ENCODE results near the gene ULK1. TPM values are rescaled to one million over a fixed set of nuclear protein-coding genes. Genes with fewer than 3 reads are reported as not detected.

The ULK1 gene
- total RNA-seq, 1 donor from 2014 or later, result 21.3 TPM

DNA sequence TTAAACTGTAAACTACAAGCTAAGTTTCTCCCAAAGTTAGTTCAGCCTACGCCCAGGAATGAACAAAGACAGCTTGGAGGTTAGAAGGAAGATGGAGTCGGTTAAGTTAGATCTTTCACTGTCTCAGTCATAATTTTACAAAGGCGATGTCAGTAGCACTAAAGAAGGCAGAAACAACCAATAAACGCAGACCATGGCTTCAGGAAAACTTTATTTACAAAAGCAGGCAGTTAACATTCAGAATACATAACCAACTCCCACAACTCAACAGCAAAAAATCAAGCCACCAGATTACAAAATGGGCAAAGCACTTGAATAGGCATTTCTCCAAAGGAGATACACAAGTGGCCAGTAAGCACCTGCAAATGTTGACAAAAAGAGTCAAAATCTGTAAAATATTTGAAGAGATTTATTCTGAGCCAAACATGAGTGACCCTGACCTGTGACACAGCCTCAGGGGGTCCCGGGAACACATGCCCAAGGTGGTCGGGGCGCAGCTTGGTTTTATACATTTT lies 8.8 kb upstream of the ULK1 start:
- intact Hi-C loops (cut with micrococcal nuclease), result no loop called here

DNA sequence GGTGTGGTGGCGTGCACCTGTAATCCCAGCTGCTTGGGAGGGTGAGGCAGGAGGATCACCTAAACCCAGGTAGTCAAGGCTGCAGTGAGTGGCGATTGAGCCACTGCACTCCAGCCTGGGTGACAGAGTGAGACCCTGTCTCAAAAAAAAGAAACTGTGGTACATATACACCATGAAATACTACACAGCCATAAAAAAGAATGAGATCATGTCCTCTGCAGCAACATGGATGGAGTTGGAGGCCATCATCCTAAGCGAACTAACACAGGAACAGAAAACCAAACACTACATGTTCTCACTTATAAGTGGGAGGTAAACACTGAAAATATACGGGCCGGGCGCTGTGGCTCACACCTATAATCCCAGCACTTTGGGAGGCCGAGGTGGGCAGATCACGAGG lies 2.7 kb upstream of the ULK1 start:
- intact Hi-C loops (cut with micrococcal nuclease), result loop anchor here (10.0 kb wide), 1 partner anchor 253 kb away; the partner anchor contains the start of genes DDX51 and NOC4L

- intact Hi-C loops (cut with micrococcal nuclease), result loop anchor here (10.0 kb wide), 1 partner anchor 252 kb away; the partner anchor contains the start of genes DDX51 and NOC4L
These were observed 1.5 kb upstream of the ULK1 start for GRCh38 chr12:131892711-131893604.

DNA sequence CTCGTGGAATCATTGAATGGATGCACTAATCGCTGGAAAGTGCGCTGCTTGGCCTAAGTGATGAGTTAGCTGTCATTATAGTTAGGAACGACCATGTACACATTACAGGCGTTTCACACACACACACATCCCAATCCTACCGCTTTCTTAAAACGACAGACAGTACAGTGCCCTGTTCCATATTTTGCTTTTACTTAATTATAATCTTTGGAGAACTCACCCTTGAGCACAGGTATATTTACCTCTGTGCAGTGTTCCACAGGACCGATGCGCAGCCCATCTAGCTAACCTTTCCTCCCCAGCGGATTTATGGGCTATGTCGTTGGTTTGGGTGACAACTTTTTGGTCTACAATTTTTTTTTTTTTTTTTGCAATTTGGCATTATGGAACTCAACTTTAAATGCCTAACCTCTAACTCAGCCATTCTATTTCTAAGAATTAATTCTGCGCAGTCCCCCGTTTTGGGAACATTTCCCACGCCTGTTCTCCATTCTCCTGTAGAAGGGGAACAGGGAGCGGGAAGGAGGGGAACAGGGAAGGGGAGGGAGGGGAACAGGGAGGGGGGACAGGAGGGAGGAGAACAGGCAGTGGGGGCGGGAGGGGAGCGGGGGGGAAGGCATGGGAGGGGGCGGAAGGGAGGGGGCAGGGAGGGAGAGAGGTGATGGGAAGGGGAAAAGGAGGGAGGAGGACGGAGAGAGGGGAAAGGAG lies 663 bp upstream of the ULK1 start:
- intact Hi-C loops (cut with micrococcal nuclease), result loop anchor here (1.0 to 10.0 kb wide), 3 partner anchors 36 to 251 kb away; partner anchors contain the start of genes DDX51, EP400, NOC4L and PUS1

GRCh38 chr12:131894981-131895639 lies 688 bp downstream of the ULK1 start:
- intact Hi-C loops (cut with micrococcal nuclease), result loop anchor here (1.0 to 10.0 kb wide), 3 partner anchors 34 to 250 kb away; partner anchors contain the start of genes DDX51, EP400, NOC4L and PUS1

DNA sequence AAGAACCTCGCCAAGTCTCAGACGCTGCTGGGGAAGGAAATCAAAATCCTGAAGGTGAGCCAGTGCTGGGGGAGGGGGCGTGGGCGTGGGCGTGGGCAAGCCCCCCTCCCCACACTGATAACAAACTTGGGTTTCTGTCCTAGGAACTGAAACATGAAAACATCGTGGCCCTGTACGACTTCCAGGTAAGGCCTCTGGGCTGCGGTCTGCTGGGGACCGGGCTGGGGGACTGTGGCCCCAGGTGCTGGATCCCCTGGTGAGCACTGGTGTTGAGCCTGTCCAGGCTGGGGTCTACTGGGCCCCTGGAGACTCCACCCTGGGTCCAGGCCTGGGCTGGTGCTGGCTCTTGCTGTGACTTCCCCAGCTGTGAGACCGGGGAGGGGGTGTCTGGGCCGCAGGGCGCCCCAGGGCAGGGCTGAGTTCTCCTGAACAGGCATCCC lies 1.2 kb downstream of the ULK1 start:
- intact Hi-C loops (cut with micrococcal nuclease), result loop anchor here (1.0 to 10.0 kb wide), 2 partner anchors 249 to 294 kb away; partner anchors contain the start of genes DDX51 and NOC4L

DNA sequence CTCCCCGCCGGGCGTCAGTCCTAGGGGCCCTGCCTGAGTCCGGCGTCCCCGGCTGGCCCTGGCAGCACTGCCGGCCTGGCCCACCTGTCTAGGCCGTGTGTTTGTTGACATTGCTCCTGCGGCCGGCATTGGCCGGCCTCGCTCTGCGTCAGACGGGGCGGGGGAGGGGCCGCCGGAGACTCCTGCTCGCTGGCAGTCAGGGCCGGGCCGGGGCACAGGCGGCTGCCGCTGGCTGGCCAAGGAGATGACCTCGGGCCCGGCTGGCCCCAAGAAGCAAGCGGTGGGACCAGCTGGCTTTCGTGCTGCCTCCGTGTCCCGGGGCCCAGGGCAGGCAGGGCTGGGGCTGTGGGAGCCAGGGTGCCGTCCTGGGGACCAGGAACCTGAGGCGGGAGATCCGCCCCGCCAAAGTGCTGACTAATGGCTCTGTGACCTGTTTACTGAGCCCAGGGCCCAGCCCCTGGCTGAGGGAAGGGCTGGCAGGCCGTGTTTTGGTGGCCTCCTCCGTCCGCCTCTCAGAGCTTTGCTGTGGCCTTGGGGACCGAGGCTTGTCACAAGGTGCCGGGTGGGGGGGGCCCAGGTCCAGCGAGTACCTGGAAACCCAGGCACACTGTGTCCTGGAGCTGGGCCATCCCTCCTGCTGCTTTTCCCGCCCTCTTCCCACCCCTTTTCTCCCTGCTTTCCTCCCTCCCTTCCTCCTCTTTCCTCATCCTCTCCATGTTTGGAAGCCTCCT lies 1.8 kb downstream of the ULK1 start:
- intact Hi-C loops (cut with micrococcal nuclease), result loop anchor here (1.0 to 10.0 kb wide), 2 partner anchors 249 to 293 kb away; partner anchors contain the start of genes DDX51 and NOC4L

GRCh38 chr12:131896811-131897270 lies 2.4 kb downstream of the ULK1 start:
- intact Hi-C loops (cut with micrococcal nuclease), result loop anchor here (1.0 to 10.0 kb wide), 2 partner anchors 248 to 292 kb away; partner anchors contain the start of genes DDX51 and NOC4L

- intact Hi-C loops (cut with micrococcal nuclease), result loop anchor here (10.0 kb wide), 1 partner anchor 248 kb away; the partner anchor contains the start of genes DDX51 and NOC4L
These were observed 2.9 kb downstream of the ULK1 start for GRCh38 chr12:131897276-131897675.

DNA sequence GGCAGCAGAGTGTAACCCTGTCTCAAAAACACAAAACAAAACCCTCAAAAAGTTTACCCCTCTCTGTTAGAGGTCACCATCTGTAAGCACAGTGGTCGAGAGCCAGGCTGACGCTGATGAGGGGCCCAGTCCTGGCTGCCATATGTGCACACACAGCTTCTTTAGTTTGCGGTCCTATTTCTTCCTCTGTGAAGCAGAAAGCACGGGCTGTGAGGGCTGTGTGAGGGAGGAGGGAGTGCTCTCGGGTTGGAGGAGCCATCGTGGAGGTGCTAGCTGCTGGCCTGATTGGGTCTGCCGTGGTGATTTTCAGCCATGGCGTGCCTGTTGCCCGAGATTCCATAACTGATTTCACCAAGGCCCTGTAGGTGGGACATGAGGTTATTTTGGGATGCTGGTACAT lies 3.5 kb downstream of the ULK1 start:
- intact Hi-C loops (cut with micrococcal nuclease), result loop anchor here (10.0 kb wide), 1 partner anchor 247 kb away; the partner anchor contains the start of genes DDX51 and NOC4L

- intact Hi-C loops (cut with micrococcal nuclease), result no loop called here
These were observed 6.0 kb downstream of the ULK1 start for GRCh38 chr12:131900397-131900796.

GRCh38 chr12:131901431-131902331 lies 7.3 kb downstream of the ULK1 start:
- intact Hi-C loops (cut with micrococcal nuclease), result no loop called here

DNA sequence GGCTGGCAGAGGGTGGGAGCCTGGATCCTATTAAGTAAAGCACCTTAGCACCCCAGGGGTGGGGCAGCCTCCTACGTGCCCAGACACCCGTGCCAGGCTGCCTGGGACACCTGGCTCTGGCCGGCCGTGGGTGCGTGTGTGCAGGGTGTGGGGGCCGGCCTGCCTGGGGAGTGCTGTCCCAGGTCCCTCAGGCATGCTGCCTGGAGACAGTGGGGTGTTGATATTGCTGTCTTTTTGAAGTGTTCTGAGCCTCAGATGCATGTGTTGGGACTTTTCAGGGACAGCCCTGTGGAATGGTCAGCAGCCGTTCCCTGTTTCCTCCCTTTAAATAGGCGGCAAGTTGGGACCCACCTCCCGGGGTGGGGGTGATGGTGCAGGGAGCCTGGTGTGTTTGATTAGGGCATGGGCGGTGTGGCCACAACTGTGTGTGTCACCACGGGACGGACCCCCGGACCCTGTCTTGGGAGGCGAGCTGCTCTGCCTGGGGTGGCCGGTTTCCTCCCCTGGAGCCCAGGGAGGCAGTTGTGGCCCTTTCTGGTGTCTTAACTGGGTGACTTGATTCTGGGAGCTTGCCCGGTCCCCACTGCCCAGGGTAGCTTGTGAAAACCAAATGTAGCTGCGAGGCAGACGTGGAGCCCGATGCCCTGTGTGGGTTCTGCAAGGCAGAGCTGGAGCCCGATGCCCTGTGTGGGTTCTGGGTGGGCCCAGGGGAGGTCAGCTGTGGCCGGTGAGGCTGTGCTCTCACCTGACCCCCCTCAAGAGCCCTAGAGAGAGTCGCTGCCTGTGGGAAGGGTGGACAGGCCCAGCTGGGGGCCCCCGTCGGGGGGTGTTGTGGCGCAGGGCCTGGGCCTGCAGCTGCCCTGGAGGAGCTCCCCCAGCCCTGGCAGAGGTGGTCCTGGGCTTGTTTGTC lies 8.2 kb downstream of the ULK1 start:
- intact Hi-C loops (cut with micrococcal nuclease), result no loop called here

DNA sequence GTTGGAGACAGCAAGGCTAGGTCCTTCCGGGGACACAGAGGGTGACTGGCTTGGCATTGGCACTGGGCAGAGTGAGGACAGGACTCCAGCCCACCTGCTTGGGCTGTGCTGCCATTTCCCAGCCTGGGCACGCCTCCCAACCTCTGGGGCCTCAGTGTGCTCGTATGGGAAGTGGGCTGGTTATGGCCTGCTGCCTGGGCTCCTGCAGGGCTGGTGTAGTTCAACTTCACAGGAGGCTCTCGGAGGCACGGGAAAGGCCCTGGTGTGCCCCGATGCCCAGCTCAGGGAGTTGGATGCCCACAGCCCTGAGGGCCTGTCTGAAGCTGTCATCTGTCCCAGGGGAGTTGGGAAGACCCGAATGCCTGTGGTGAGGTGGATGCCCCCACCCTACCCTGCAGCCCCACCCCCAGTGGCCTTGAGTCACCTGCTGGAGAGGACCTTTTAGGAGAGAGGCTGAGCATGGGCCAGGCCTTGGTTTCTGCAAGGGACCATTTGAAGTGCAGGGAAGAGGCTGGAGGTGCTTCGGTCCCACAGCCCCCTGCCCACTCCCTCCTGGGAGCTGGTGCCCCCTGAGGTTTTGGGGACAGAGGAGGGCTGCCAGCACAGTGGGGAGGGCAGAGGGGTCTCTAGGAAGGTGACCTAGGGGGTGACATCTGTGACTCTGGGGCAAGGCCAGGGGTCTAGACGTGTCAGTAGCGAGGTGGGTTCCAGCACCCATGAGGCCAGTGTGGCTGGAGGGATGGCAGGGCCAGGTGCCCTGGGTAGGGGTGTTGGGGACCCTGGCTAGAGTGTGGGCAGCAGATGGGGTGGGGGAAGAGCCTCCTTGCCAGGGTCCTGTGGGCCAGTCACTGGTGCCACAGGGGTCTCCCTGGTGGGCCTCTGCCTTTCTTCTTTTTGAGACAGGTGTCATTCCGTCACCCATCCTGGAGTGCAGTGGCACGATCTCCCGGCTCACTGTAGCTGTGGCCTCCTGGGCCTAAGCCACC lies 9.1 kb downstream of the ULK1 start:
- intact Hi-C loops (cut with micrococcal nuclease), result no loop called here

- intact Hi-C loops (cut with micrococcal nuclease), result no loop called here
These were observed 9.9 kb downstream of the ULK1 start for GRCh38 chr12:131904346-131904745.

DNA sequence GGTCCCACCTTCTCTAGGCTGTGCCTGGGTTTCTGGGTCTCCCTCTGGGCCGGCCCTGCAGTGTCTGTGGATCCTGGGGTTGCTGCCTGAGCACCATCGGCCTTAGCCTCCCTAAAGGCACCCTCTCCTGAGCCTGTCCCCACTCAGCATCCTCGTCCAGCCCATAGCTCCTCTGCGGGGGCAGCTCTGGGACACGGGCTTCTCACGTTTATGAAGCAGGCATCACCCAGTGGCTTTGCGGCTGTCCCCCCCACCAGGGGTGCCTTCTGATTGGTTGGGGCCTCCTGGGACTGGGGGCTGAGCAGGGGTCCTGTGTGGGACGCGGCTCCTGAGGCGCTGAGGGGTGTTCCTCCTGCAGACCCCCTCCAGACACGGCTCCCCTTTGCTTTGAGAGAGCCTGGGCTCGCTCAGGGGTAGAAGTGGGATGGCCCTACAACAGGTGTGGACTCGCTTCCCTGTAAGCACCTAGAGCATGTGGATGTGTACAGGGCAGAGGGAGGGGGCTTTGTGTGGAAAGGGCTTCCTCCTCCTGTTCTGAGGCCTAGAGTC lies 10.7 kb downstream of the ULK1 start:
- intact Hi-C loops (cut with micrococcal nuclease), result no loop called here
